Stimulated activated CD4-positive, alpha-beta T cell treated with anti-CD3 and anti-CD28 coated beads, TNF-alpha, amount 100 ng/mL, for 1 hour (primary cell): Measurements from ENCODE around the gene UNC13B.
"Not testable (repeated sequence)": the region's sequence is repeated elsewhere in the genome, so short reads cannot be mapped to it uniquely, and the experiment has no call there.

Experiments used
- DNase-seq, 3 donors: peaks; one replicate each; pipeline ENCODE4 v3.0.0-alpha.2; 2020; ENCODE audit warnings: low read depth in 3 of 3, low spot score in 1 of 3

The UNC13B gene

GRCh38 chr9:35220659-35221338 lies 59.0 kb downstream of the UNC13B start:
- DNase-seq: no peak

- no peak for DNase-seq
These were observed 63.9 kb downstream of the UNC13B start for GRCh38 chr9:35225677-35226076.

GRCh38 chr9:35226651-35227050 lies 64.8 kb downstream of the UNC13B start:
- DNase-seq: no peak

- no peak for DNase-seq
These were observed 65.5 kb downstream of the UNC13B start for GRCh38 chr9:35227284-35227683.

- DNase-seq: no peak
These were observed 67.4 kb downstream of the UNC13B start for GRCh38 chr9:35229066-35229778.

GRCh38 chr9:35229779-35230143 lies 68.0 kb downstream of the UNC13B start:
- no peak for DNase-seq

- DNase-seq: no peak
These were observed 71.2 kb downstream of the UNC13B start for GRCh38 chr9:35232867-35233544.

- no peak for DNase-seq
These were observed 74.9 kb downstream of the UNC13B start for GRCh38 chr9:35236692-35237091.

- DNase-seq: no peak
These were observed 75.5 kb downstream of the UNC13B start for GRCh38 chr9:35237311-35237710.

GRCh38 chr9:35245945-35246344 lies 84.1 kb downstream of the UNC13B start:
- not testable (repeated sequence) for DNase-seq

- no peak for DNase-seq
These were observed 91.3 kb downstream of the UNC13B start for GRCh38 chr9:35253075-35253474.

- DNase-seq: no peak
These were observed 92.4 kb downstream of the UNC13B start for GRCh38 chr9:35254237-35254636.

GRCh38 chr9:35254984-35255857 lies 93.4 kb downstream of the UNC13B start:
- no peak for DNase-seq

- DNase-seq: no peak
These were observed 96.3 kb downstream of the UNC13B start for GRCh38 chr9:35257986-35258659.

- peak in 2 of 3 donors; percentile 3 to 9 for DNase-seq
These were observed 97.1 kb downstream of the UNC13B start for GRCh38 chr9:35258660-35259474.

GRCh38 chr9:35260186-35260585 lies 98.4 kb downstream of the UNC13B start:
- DNase-seq: no peak

- DNase-seq: no peak
These were observed 100.3 kb downstream of the UNC13B start for GRCh38 chr9:35262064-35262463.

- DNase-seq: no peak
These were observed 105.9 kb downstream of the UNC13B start for GRCh38 chr9:35267710-35268109.

- DNase-seq: no peak
These were observed 108.1 kb downstream of the UNC13B start for GRCh38 chr9:35269919-35270318.

- DNase-seq: no peak
These were observed 109.8 kb downstream of the UNC13B start for GRCh38 chr9:35271637-35272036.
